Breast epithelium (tissue), 4 donors: ENCODE data around the gene CCNJL. TPM values are rescaled to one million over a fixed set of nuclear protein-coding genes. Genes with fewer than 3 reads are reported as not detected.
A peak's percentile ranks its signal among the peaks of the same experiment; 100 is the strongest.

Experiments
- DNase-seq, 2 donors: peaks; one replicate each; pipeline ENCODE4 v3.0.0-alpha.2; 2019; ENCODE audit warnings: low spot score in 2 of 2
- H3K27ac ChIP-seq, 2 donors: fragments of 200-600 bp; sonication (generic) in 1 of 2; one replicate each; pipeline ENCODE4 v1.5.1; 2016 to 2019; ENCODE audit warnings: mild to moderate bottlenecking in 1 of 2
- H3K27me3 ChIP-seq, 2 donors: fragments of 200-600 bp; sonication (generic) in 1 of 2; one replicate each; pipeline versions ENCODE4 v1.5.1 to v1.6.0; 2017 to 2019; ENCODE audit warnings: control low read depth in 1 of 2, mild to moderate bottlenecking in 1 of 2
- H3K36me3 ChIP-seq: fragments of 200-600 bp; one replicate; pipeline ENCODE4 v1.5.1; 2019
- H3K4me1 ChIP-seq, 2 donors: fragments of 200-600 bp; sonication (generic); one replicate each; pipeline ENCODE4 v1.5.1; 2016 to 2019; ENCODE audit warnings: control low read depth in 1 of 2
- H3K4me3 ChIP-seq, 3 donors: fragments of 200-600 bp; sonication (generic); 1 replicate in 2 of 3; 2 replicates in 1 of 3; pipeline ENCODE4 v1.5.1; 2016 to 2019; ENCODE audit warnings: mild to moderate bottlenecking in 3 of 3, moderate library complexity in 2 of 3
- H3K9me3 ChIP-seq, 2 donors: fragments of 200-600 bp; sonication (generic) in 1 of 2; one replicate each; pipeline ENCODE4 v1.5.1; 2016 to 2019; ENCODE audit warnings: control low read depth in 1 of 2
- POLR2A ChIP-seq: fragments of 450-650 bp; IDR thresholded peaks from one replicate; pipeline ENCODE4 v1.6.1; 2016; ENCODE audit warnings: antibody characterized with exemption, mild to moderate bottlenecking, moderate library complexity
- POLR2AphosphoS5 ChIP-seq, 3 donors: sonication (generic); formaldehyde crosslinking; IDR thresholded peaks; one replicate each; pipeline ENCODE4 v1.6.1; 2017; ENCODE audit warnings: antibody characterized with exemption in 3 of 3
- intact Hi-C: fragments of 100-400 bp; cut with DNase I; formaldehyde crosslinking; loops from one replicate; pipeline ENCODE4 v1.15.1; 2023; ENCODE audit warnings: low total_unique reads
- total RNA-seq, 3 donors: library from RNA; depleted of rRNA; stranded (reverse); fragments of >200 nt; gene quantifications; one replicate each; pipeline ENCODE4 v1.1.0, GENCODE V29; 2016
- TF ChIP-seq, protein P1 (sequence below), 3 donors: fragments of 450-650 bp; IDR thresholded peaks; one replicate each; pipeline ENCODE4 v1.5.1; 2016 to 2017; ENCODE audit warnings: antibody characterized with exemption in 3 of 3, mild to moderate bottlenecking in 3 of 3, moderate library complexity in 3 of 3

CCNJL gene, protein sequence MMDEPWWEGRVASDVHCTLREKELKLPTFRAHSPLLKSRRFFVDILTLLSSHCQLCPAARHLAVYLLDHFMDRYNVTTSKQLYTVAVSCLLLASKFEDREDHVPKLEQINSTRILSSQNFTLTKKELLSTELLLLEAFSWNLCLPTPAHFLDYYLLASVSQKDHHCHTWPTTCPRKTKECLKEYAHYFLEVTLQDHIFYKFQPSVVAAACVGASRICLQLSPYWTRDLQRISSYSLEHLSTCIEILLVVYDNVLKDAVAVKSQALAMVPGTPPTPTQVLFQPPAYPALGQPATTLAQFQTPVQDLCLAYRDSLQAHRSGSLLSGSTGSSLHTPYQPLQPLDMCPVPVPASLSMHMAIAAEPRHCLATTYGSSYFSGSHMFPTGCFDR
- total RNA-seq, result 1 to 10 TPM in 2 of 3 donors, under 1 TPM in 1; 0.32 to 4.2 (median 3.6) TPM

DNA sequence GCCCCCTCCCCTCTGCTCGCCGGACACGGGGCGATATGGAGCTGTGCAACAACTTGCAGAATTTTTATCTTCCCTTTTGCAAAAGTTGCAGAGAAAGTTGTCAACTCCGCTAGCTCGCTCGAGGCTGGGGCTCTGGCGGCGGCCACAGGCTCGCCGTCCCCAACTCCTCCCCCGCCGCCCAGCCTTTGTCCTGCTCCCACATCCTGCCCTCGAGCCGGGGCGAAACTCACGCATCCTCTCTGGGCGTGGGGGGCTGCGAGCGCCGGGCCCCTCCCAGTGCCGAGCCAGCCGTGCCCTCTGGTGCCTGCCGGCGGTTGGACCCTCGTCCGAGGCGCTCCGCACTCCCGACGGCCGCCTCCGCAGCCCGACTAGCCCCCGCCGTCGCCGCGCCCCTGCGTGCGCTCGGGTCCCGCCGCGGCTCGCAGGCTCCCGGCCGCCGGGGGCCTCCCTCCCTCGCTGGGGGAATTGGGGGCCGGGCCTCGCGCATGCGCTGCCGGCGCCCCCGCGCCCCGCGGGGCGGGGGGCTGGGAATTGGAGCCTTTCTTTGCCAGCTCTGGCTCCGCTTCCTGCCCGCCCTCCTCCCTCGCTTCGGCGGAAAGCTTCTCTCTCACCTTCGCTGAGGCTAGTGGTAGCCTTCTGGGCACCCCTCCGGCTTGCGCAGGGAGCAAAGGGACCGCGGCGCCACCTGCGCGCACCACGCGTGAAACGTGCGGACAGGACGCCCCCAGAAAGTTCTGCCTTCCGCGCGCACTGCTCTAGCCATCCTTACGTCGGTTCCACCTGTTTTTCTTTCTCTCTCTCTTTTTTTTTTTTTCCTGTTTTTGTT, at the start of gene CCNJL:
CCNJL (minus strand) TSS at position 431 of the 826 bp plus-strand sequence. CDS start 641 bp downstream, outside the sequence.
- intact Hi-C loops, result no loop called here
- H3K4me1 ChIP-seq, result no peaks in the 10 kb centered on the region
- no peaks in the 10 kb centered on the region for H3K36me3 ChIP-seq
- peak in 1 of 2 donors; percentile 36 for DNase-seq
- no peaks in the 10 kb centered on the region for H3K9me3 ChIP-seq
- H3K4me3 ChIP-seq, result peak within 1 kb of the TSS; percentile 55 to 79 (median 72)
- TF ChIP-seq POLR2AphosphoS5 (IDR thresholded peaks at IDR 0.05) (no peak), POLR2A (no peak)
- TF ChIP-seq, protein P1, sequence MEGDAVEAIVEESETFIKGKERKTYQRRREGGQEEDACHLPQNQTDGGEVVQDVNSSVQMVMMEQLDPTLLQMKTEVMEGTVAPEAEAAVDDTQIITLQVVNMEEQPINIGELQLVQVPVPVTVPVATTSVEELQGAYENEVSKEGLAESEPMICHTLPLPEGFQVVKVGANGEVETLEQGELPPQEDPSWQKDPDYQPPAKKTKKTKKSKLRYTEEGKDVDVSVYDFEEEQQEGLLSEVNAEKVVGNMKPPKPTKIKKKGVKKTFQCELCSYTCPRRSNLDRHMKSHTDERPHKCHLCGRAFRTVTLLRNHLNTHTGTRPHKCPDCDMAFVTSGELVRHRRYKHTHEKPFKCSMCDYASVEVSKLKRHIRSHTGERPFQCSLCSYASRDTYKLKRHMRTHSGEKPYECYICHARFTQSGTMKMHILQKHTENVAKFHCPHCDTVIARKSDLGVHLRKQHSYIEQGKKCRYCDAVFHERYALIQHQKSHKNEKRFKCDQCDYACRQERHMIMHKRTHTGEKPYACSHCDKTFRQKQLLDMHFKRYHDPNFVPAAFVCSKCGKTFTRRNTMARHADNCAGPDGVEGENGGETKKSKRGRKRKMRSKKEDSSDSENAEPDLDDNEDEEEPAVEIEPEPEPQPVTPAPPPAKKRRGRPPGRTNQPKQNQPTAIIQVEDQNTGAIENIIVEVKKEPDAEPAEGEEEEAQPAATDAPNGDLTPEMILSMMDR (IDR thresholded peaks at IDR 0.05), result no peak
- H3K27me3 ChIP-seq, result no peaks in the 10 kb centered on the region
- H3K27ac ChIP-seq, result peak within 1 kb of the TSS; percentile 60 to 71

DNA sequence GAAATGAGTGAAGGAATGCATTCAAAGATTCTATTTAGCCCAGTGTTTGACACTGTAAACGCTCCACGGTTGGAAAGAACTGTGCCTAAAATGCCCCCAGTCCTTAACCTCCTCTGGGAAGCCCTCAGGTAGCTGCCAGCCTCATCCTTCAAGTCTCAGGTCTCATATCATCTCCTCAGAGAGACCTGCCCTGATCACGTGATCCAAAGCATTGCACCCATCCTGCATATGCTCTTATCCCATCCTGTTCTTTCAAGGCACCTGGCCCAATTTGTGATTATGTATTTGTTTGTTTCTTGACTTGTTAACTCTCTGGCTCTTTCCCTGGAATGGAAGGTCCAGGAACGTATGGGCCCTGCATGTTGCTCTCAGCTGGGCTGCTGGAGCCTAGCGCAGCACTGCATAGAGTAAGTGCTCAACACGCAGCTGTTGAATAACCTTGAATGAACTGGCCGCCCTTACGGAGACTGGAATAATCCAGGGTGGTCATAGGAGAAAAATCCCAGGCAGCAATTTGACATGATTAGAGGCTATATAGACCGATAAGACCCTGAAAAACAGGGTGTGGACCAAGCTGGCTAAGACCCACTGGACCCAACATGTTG, 49.4 kb upstream of the CCNJL start:
- Histone ChIP-seq H3K9me3 (no peaks in the 10 kb centered on the region), H3K4me1 (peaks cover 0 to 5% of the 10 kb centered on the region in 2 donors), H3K27me3 (no peaks in the 10 kb centered on the region), H3K27ac (peak overlapping the region in 1 of 2 donors; percentile 82), H3K4me3 (no peak overlapping the region), H3K36me3 (no peaks in the 10 kb centered on the region)
- TF ChIP-seq, protein P1 (IDR thresholded peaks at IDR 0.05), result no peak
- TF ChIP-seq POLR2AphosphoS5 (IDR thresholded peaks at IDR 0.05), result no peak
- TF ChIP-seq POLR2A, result no peak
- no peak for DNase-seq
- intact Hi-C loops, result no loop called here

DNA sequence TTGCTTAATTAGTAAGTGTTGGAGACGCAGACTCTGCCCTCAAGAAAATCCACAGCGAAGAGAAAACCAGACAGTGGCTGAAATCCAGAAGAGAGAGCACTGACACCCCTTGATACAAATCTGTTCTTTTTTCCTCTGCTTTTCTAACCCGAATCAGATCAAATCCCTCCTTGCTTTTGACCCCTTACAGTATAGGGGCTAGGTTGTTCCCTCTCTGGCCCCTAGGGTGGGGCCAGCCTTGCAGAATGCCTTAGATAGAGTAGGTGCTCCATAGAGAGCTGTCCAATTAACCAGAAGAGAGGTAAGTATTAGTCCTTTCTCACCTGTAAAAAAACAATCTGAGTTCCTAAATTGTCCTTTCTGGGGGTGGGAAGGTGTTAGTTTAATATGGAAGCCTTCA, 47.9 kb upstream of the CCNJL start:
- Histone ChIP-seq H3K27me3 (no peaks in the 10 kb centered on the region), H3K27ac (peak overlapping the region in 1 of 2 donors; percentile 22), H3K9me3 (no peaks in the 10 kb centered on the region), H3K4me3 (no peak overlapping the region), H3K36me3 (no peaks in the 10 kb centered on the region), H3K4me1 (peaks cover 0 to 5% of the 10 kb centered on the region in 2 donors)
- TF ChIP-seq POLR2A (no peak), POLR2AphosphoS5 (IDR thresholded peaks at IDR 0.05) (no peak)
- TF ChIP-seq, protein P1 (IDR thresholded peaks at IDR 0.05), result no peak
- intact Hi-C loops, result no loop called here
- DNase-seq, result no peak

DNA sequence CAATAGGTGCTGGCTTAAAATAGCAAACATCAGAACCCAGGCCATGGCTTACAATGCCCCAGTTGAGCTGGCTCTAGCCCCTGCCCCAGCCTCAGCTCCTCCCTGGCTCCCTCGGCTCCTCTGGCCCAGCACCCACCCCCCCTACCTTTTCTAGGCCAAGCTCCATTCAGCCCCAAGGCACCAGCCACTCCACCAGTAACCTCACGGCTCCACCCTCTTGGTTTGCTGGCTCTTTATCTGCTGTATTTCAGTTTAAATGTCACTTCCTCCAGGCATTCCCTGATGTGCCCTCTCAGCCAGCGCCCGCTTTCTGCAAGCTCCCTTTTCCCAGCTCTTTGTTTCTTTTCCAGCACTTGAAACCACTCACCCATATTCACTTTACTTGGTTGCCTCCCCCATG, 47.5 kb upstream of the CCNJL start:
- intact Hi-C loops, result no loop called here
- DNase-seq, result peak in 1 of 2 donors; percentile 59
- no peaks in the 10 kb centered on the region for H3K9me3 ChIP-seq
- peak overlapping the region; percentile 22 to 55 for H3K27ac ChIP-seq
- no peak for TF ChIP-seq POLR2AphosphoS5 (IDR thresholded peaks at IDR 0.05)
- TF ChIP-seq, protein P1 (IDR thresholded peaks at IDR 0.05), result no peak
- TF ChIP-seq POLR2A, result no peak
- no peaks in the 10 kb centered on the region for H3K27me3 ChIP-seq
- H3K4me3 ChIP-seq, result no peak overlapping the region
- H3K4me1 ChIP-seq, result peaks cover 0 to 5% of the 10 kb centered on the region in 2 donors
- H3K36me3 ChIP-seq, result no peaks in the 10 kb centered on the region
